Upper lobe of left lung (tissue), 4 donors: ENCODE measurements around the gene RMND5A.

Experiments used
- CTCF ChIP-seq, 6 experiments: fragments of 450-650 bp in 4 of 6; fragments of 200-600 bp in 2 of 6; sonication (generic) in 2 of 6; IDR thresholded peaks; one replicate each; pipeline ENCODE4 v1.5.1; 2016 to 2019; ENCODE audit warnings: antibody characterized with exemption in 6 of 6
- EP300 ChIP-seq, 4 donors: sonication (generic); formaldehyde crosslinking; IDR thresholded peaks; one replicate each; pipeline ENCODE4 v1.5.1; 2017; ENCODE audit warnings: antibody characterized with exemption in 4 of 4, control low read depth in 2 of 4
- POLR2A ChIP-seq, 4 donors: fragments of 450-650 bp; IDR thresholded peaks; one replicate each; pipeline ENCODE4 v1.5.1; 2016 to 2017; ENCODE audit warnings: antibody characterized with exemption in 4 of 4, mild to moderate bottlenecking in 2 of 4
- POLR2AphosphoS5 ChIP-seq, 2 donors: sonication (generic); formaldehyde crosslinking; IDR thresholded peaks; one replicate each; pipeline ENCODE4 v1.5.1; 2017; ENCODE audit warnings: antibody characterized with exemption in 2 of 2

GRCh38 chr2:86800856-86801567 is 80.9 kb downstream of the RMND5A start:
- TF ChIP-seq CTCF (IDR thresholded peaks at IDR 0.05) (no peak), POLR2A (IDR thresholded peaks at IDR 0.05) (no peak), EP300 (IDR thresholded peaks at IDR 0.05) (no peak), POLR2AphosphoS5 (IDR thresholded peaks at IDR 0.05) (no peak)
